ENCODE data around the gene PROX1.
A peak's percentile ranks its signal among the peaks of the same experiment; 100 is the strongest.

The PROX1 gene

GRCh38 chr1:213980906-213981305 lies 6.9 kb upstream of the PROX1 start:
- DNase-seq: no peak

GRCh38 chr1:213982289-213982671 lies 5.5 kb upstream of the PROX1 start:
- no peak for DNase-seq

- DNase-seq: no peak
Observed at GRCh38 chr1:213982672-213983492, 4.9 kb upstream of the PROX1 start.

GRCh38 chr1:213983493-213984386 lies 4.0 kb upstream of the PROX1 start:
- DNase-seq: no peak

GRCh38 chr1:213984387-213985208 lies 3.2 kb upstream of the PROX1 start:
- no peak for DNase-seq

- DNase-seq: no peak
Observed at GRCh38 chr1:213985209-213986019, 2.4 kb upstream of the PROX1 start.

- no peak for DNase-seq
Observed at GRCh38 chr1:213986020-213986924, 1.5 kb upstream of the PROX1 start.

- DNase-seq: no peak
Observed at GRCh38 chr1:213986925-213987250, 885 bp upstream of the PROX1 start.

- DNase-seq: peak in 1 of 2 donors; percentile 27
Observed at GRCh38 chr1:213987422-213987926, 299 bp upstream of the PROX1 start.

- DNase-seq: no peak
Observed at GRCh38 chr1:213988507-213989001, 781 bp downstream of the PROX1 start.

- DNase-seq: no peak
Observed at GRCh38 chr1:213989002-213989855, 1.5 kb downstream of the PROX1 start.

- DNase-seq: no peak
Observed at GRCh38 chr1:213993929-213994328, 6.2 kb downstream of the PROX1 start.

GRCh38 chr1:213994888-213995287 lies 7.1 kb downstream of the PROX1 start:
- no peak for DNase-seq

GRCh38 chr1:213995603-213996002 lies 7.8 kb downstream of the PROX1 start:
- DNase-seq: no peak

GRCh38 chr1:213996320-213997037 lies 8.7 kb downstream of the PROX1 start:
- DNase-seq: no peak

- DNase-seq: no peak
Observed at GRCh38 chr1:213997038-213997771, 9.4 kb downstream of the PROX1 start.

- no peak for DNase-seq
Observed at GRCh38 chr1:213997772-213998107, 10.0 kb downstream of the PROX1 start.

- DNase-seq: no peak
Observed at GRCh38 chr1:213998785-213999184, 11.0 kb downstream of the PROX1 start.

- DNase-seq: no peak
Observed at GRCh38 chr1:213999732-214000131, 12.0 kb downstream of the PROX1 start.
